ENCODE results near the gene SNTG2.

Gene SNTG2

GRCh38 chr2:1294900-1295299 is 344.3 kb downstream of the SNTG2 start:
- H3K27ac ChIP-seq = no peak overlapping the region
- TF ChIP-seq ZFX (IDR thresholded peaks at IDR 0.05; ENCODE audit: borderline replicate concordance) = no peak
- TF ChIP-seq CTCF (IDR thresholded peaks at IDR 0.05) = no peak

- no peak overlapping the region for H3K27ac ChIP-seq
- no peak for TF ChIP-seq ZFX (IDR thresholded peaks at IDR 0.05; ENCODE audit: borderline replicate concordance)
- no peak for TF ChIP-seq CTCF (IDR thresholded peaks at IDR 0.05)
Observed at GRCh38 chr2:1295740-1296139, 345.1 kb downstream of the SNTG2 start.

- no peak overlapping the region for H3K27ac ChIP-seq
- TF ChIP-seq CTCF (IDR thresholded peaks at IDR 0.05) = no peak
- TF ChIP-seq ZFX (IDR thresholded peaks at IDR 0.05; ENCODE audit: borderline replicate concordance) = no peak
Observed at GRCh38 chr2:1297372-1298159, 346.9 kb downstream of the SNTG2 start.

GRCh38 chr2:1299043-1299442 is 348.4 kb downstream of the SNTG2 start:
- TF ChIP-seq ZFX (IDR thresholded peaks at IDR 0.05; ENCODE audit: borderline replicate concordance) = no peak
- no peak for TF ChIP-seq CTCF (IDR thresholded peaks at IDR 0.05)
- no peak overlapping the region for H3K27ac ChIP-seq

- TF ChIP-seq ZFX (IDR thresholded peaks at IDR 0.05; ENCODE audit: borderline replicate concordance) (no peak), CTCF (IDR thresholded peaks at IDR 0.05) (no peak)
- no peak overlapping the region for H3K27ac ChIP-seq
Observed at GRCh38 chr2:1300284-1300683, 349.6 kb downstream of the SNTG2 start.

- no peak for TF ChIP-seq ZFX (IDR thresholded peaks at IDR 0.05; ENCODE audit: borderline replicate concordance)
- TF ChIP-seq CTCF (IDR thresholded peaks at IDR 0.05) = no peak
- H3K27ac ChIP-seq = no peak overlapping the region
Observed at GRCh38 chr2:1301056-1301455, 350.4 kb downstream of the SNTG2 start.

GRCh38 chr2:1305342-1306013 is 354.8 kb downstream of the SNTG2 start:
- H3K27ac ChIP-seq = no peak overlapping the region
- TF ChIP-seq ZFX (IDR thresholded peaks at IDR 0.05; ENCODE audit: borderline replicate concordance) = no peak
- no peak for TF ChIP-seq CTCF (IDR thresholded peaks at IDR 0.05)

All from 22Rv1 (cell line).